Glutamatergic neuron (in vitro differentiated cells): ENCODE measurements around the gene MPP3. TPM values are rescaled to one million over a fixed set of nuclear protein-coding genes. Genes with fewer than 3 reads are reported as not detected.

Experiments used
- DNase-seq: peaks from one replicate; pipeline ENCODE4 v3.0.0; 2022
- H3K27ac Mint-ChIP-seq: one replicate; pipeline ENCODE4 v1.8.0; 2020; ENCODE audit warnings: mild to moderate bottlenecking, mixed read lengths, inconsistent platforms; ENCODE audit not compliant: unreplicated experiment
- H3K27me3 Mint-ChIP-seq: one replicate; pipeline ENCODE4 v1.8.0; 2020; ENCODE audit warnings: mild to moderate bottlenecking, moderate library complexity, mixed read lengths, inconsistent platforms; ENCODE audit not compliant: unreplicated experiment
- H3K36me3 Mint-ChIP-seq: one replicate; pipeline ENCODE4 v1.8.0; 2020; ENCODE audit warnings: mild to moderate bottlenecking, mixed read lengths, inconsistent platforms; ENCODE audit not compliant: unreplicated experiment
- H3K4me1 Mint-ChIP-seq: one replicate; pipeline ENCODE4 v1.8.0; 2020; ENCODE audit warnings: mild to moderate bottlenecking, low read depth, mixed read lengths, inconsistent platforms; ENCODE audit not compliant: unreplicated experiment
- H3K4me3 Mint-ChIP-seq: one replicate; pipeline ENCODE4 v1.8.0; 2020; ENCODE audit warnings: mild to moderate bottlenecking, mixed read lengths, inconsistent platforms; ENCODE audit not compliant: unreplicated experiment
- H3K9me3 Mint-ChIP-seq: one replicate; pipeline ENCODE4 v1.8.0; 2020; ENCODE audit warnings: mild to moderate bottlenecking, moderate library complexity, mixed read lengths, inconsistent platforms; ENCODE audit not compliant: unreplicated experiment
- CTCF ChIP-seq: fragments of 200-600 bp; sonication (generic); IDR thresholded peaks from one replicate; pipeline ENCODE4 v1.5.0; 2021; ENCODE audit not compliant: partially characterized antibody, unreplicated experiment
- total RNA-seq: library from RNA; stranded (reverse); fragmentation: NEBNext Ultra II Directional; extraction: Animal tissue kit (Norgen Biotek cat#: 25700); gene quantifications from one replicate; pipeline ENCODE4 v1.2.1, GENCODE V29; 2021; ENCODE audit not compliant: unreplicated experiment

Gene MPP3
- total RNA-seq, 1 donor from 2014 or later = 22.9 TPM

GRCh38 chr17:43860077-43860725 is 27.3 kb upstream of the MPP3 start:
- no peak overlapping the region for H3K27ac Mint-ChIP-seq
- peaks cover 4% of the 10 kb centered on the region for H3K27me3 Mint-ChIP-seq
- peaks cover 2% of the 10 kb centered on the region for H3K9me3 Mint-ChIP-seq
- TF ChIP-seq CTCF = no peak
- H3K36me3 Mint-ChIP-seq = no peaks in the 10 kb centered on the region
- no peak for DNase-seq
- peaks cover 2% of the 10 kb centered on the region for H3K4me1 Mint-ChIP-seq
- no peak overlapping the region for H3K4me3 Mint-ChIP-seq

- peaks cover 2% of the 10 kb centered on the region for H3K27me3 Mint-ChIP-seq
- TF ChIP-seq CTCF = no peak
- H3K4me1 Mint-ChIP-seq = peaks cover 5% of the 10 kb centered on the region
- DNase-seq = no peak
- H3K9me3 Mint-ChIP-seq = no peaks in the 10 kb centered on the region
- H3K4me3 Mint-ChIP-seq = no peak overlapping the region
- no peak overlapping the region for H3K27ac Mint-ChIP-seq
- no peaks in the 10 kb centered on the region for H3K36me3 Mint-ChIP-seq
These were observed 25.1 kb upstream of the MPP3 start for GRCh38 chr17:43857957-43858600.

GRCh38 chr17:43857141-43857540 is 24.2 kb upstream of the MPP3 start:
- Mint-ChIP-seq H3K36me3 (no peaks in the 10 kb centered on the region), H3K27ac (no peak overlapping the region), H3K4me1 (peaks cover 5% of the 10 kb centered on the region), H3K9me3 (no peaks in the 10 kb centered on the region), H3K4me3 (no peak overlapping the region), H3K27me3 (peaks cover 2% of the 10 kb centered on the region)
- DNase-seq = no peak
- TF ChIP-seq CTCF = no peak

- no peaks in the 10 kb centered on the region for H3K36me3 Mint-ChIP-seq
- TF ChIP-seq CTCF = no peak
- H3K9me3 Mint-ChIP-seq = peaks cover 3% of the 10 kb centered on the region
- no peak for DNase-seq
- H3K27ac Mint-ChIP-seq = no peak overlapping the region
- peaks cover 3% of the 10 kb centered on the region for H3K27me3 Mint-ChIP-seq
- peaks cover 5% of the 10 kb centered on the region for H3K4me1 Mint-ChIP-seq
- no peak overlapping the region for H3K4me3 Mint-ChIP-seq
These were observed 23.2 kb upstream of the MPP3 start for GRCh38 chr17:43856141-43856540.

GRCh38 chr17:43855061-43855460 is 22.1 kb upstream of the MPP3 start:
- TF ChIP-seq CTCF = no peak
- Mint-ChIP-seq H3K27me3 (peaks cover 3% of the 10 kb centered on the region), H3K4me3 (no peak overlapping the region), H3K9me3 (peaks cover 3% of the 10 kb centered on the region), H3K4me1 (peaks cover 5% of the 10 kb centered on the region), H3K27ac (no peak overlapping the region), H3K36me3 (no peaks in the 10 kb centered on the region)
- DNase-seq = no peak
